Fibroblast of villous mesenchyme (primary cell): ENCODE data around the gene AGBL3. TPM values are rescaled to one million over a fixed set of nuclear protein-coding genes. Genes with fewer than 3 reads are reported as not detected.

Source experiments
- DNase-seq: peaks from one replicate; pipeline ENCODE4 v3.0.0-alpha.2; 2010; ENCODE audit warnings: low read depth
- H3K4me3 ChIP-seq: 2 replicates; pipeline ENCODE4 v1.5.1; 2011; ENCODE audit warnings: low read depth, mild to moderate bottlenecking, low read length
- CTCF ChIP-seq: IDR thresholded peaks from 2 replicates; pipeline ENCODE4 v1.5.1; 2012; ENCODE audit warnings: low read depth, mild to moderate bottlenecking, low read length; ENCODE audit not compliant: insufficient read depth
- total RNA-seq: library from RNA; depleted of rRNA; stranded (reverse); fragments of >200 nt; gene quantifications from 2 replicates; pipeline ENCODE4 v1.2.3, GENCODE V29; 2012

AGBL3 gene
- 1.3 and 1.6 TPM in 2 replicates for total RNA-seq

GRCh38 chr7:134986363-134987251, at the start of gene AGBL3:
TSS of gene AGBL3 (plus strand) at chr7:134986508. CDS start at chr7:134987934, 1,426 bp downstream.
- H3K4me3 ChIP-seq, result peak within 1 kb of the TSS; percentile 81
- peak; percentile 90 for DNase-seq
- TF ChIP-seq CTCF, result peak; percentile 47

GRCh38 chr7:134936893-134937510, 49.3 kb upstream of the AGBL3 start:
- no peak for TF ChIP-seq CTCF
- H3K4me3 ChIP-seq, result no peak overlapping the region
- no peak for DNase-seq

- TF ChIP-seq CTCF, result no peak
- no peak for DNase-seq
Observed at GRCh38 chr7:134938141-134938540, 48.2 kb upstream of the AGBL3 start.

GRCh38 chr7:134939136-134939535, 47.2 kb upstream of the AGBL3 start:
- no peak overlapping the region for H3K4me3 ChIP-seq
- TF ChIP-seq CTCF, result no peak
- DNase-seq, result no peak

More at GRCh38 chr7:134938141-134938540, 48.2 kb upstream of the AGBL3 start:
- H3K4me3 ChIP-seq, result no peak overlapping the region

GRCh38 chr7:134940729-134941128, 45.6 kb upstream of the AGBL3 start:
- DNase-seq, result no peak
- TF ChIP-seq CTCF, result no peak
- no peak overlapping the region for H3K4me3 ChIP-seq

GRCh38 chr7:134941185-134941900, 45.0 kb upstream of the AGBL3 start:
- TF ChIP-seq CTCF, result no peak
- H3K4me3 ChIP-seq, result no peak overlapping the region
- peak; percentile 82 for DNase-seq
